GM10248 (cell line): ENCODE data around the gene NLRC5.
"Not testable (repeated sequence)": the region's sequence is repeated elsewhere in the genome, so short reads cannot be mapped to it uniquely, and the experiment has no call there.

ENCODE experiments used
- CTCF ChIA-PET: fragments of 300-600 bp; sonication (Branson Sonifier 250); formaldehyde crosslinking; extraction: SDS; loops from one replicate; lab custom pipeline; 2021; ENCODE audit warnings: antibody characterized with exemption; lab: Yijun Ruan, JAX
- POLR2A ChIA-PET: fragments of 350-650 bp; sonication (Branson Sonifier 250); formaldehyde crosslinking; extraction: SDS; loops from one replicate; lab custom pipeline; 2020; ENCODE audit warnings: antibody characterized with exemption; lab: Yijun Ruan, JAX
- DNase-seq: peaks from one replicate; pipeline ENCODE4 v3.0.0; 2012; ENCODE audit errors: extremely low spot score
- TF ChIP-seq, protein P1 (sequence below): IDR thresholded peaks from 2 replicates; pipeline ENCODE4 v1.5.1; 2012; ENCODE audit warnings: mild to moderate bottlenecking, low read depth; ENCODE audit errors: extremely low read depth, missing control alignments, control extremely low read depth

The NLRC5 gene

DNA sequence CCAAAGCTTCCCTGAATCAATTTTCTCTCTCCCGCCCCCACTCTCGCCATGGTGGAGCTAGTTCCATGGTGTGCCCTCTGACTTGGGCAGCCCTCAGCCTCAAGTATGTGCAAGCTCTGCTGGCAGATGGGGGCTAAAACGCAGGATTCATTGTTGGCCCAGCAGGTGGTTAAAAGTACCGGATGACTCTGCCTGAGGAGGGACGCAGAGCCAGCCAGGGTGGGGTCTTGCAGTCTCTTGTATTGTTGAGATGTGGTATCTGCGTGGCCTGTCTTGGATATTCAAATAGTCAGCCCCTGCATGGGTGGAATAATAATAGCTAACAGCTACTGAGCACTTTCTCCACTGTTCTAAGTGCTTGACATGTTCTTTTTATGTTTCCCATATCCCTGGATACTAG is 66.3 kb downstream of the NLRC5 start:
- ChIA-PET POLR2A (no interaction called here), CTCF (interaction anchor here (1.2 to 2.3 kb wide), 4 partner anchors 10 to 92 kb away, joined by 3 to 7 read pairs (median 4); no protein-coding TSS in a partner anchor)
- no peak for DNase-seq
- TF ChIP-seq, protein P1, sequence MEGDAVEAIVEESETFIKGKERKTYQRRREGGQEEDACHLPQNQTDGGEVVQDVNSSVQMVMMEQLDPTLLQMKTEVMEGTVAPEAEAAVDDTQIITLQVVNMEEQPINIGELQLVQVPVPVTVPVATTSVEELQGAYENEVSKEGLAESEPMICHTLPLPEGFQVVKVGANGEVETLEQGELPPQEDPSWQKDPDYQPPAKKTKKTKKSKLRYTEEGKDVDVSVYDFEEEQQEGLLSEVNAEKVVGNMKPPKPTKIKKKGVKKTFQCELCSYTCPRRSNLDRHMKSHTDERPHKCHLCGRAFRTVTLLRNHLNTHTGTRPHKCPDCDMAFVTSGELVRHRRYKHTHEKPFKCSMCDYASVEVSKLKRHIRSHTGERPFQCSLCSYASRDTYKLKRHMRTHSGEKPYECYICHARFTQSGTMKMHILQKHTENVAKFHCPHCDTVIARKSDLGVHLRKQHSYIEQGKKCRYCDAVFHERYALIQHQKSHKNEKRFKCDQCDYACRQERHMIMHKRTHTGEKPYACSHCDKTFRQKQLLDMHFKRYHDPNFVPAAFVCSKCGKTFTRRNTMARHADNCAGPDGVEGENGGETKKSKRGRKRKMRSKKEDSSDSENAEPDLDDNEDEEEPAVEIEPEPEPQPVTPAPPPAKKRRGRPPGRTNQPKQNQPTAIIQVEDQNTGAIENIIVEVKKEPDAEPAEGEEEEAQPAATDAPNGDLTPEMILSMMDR, result no peak

- POLR2A ChIA-PET, result no interaction called here
Observed at GRCh38 chr16:57058291-57058861, 69.0 kb downstream of the NLRC5 start.

DNA sequence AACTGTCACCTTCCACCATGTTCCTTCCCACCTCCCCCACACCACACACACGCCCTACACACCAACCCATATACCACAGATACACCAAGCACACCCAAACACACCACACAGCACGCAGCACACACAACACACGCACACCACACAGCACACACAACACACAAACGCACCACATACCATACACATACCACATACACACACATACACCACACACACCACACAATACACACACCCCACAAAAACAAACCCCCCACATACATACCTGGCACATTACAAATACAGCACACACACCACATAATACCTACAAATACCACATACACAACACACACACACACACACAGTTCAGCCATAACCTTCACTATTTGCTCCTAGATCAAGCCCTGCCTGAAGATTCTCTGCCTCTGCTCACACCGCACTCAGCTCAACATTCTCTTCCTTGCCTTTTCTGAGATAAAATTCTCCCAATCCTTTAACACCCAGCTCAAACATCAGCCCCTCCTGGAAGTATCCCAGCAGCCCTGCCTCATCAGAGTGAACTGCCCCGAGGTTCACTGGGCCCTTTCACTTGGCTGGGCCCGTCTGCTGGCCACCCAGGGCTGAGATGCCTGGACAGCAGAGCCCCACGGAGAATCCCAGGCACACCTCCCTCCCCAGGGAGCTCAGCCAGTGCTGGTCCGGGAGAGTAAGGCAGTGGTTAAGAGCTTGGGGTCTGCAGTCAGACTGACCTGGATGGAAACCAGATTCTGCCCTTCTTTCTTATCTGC is 71.1 kb downstream of the NLRC5 start:
- TF ChIP-seq, protein P1, result no peak
- DNase-seq, result no peak
- ChIA-PET CTCF (interaction anchor here (1.2 to 2.2 kb wide), 3 partner anchors 15 to 96 kb away, joined by 5 to 6 read pairs (median 6); partner anchors contain the start of gene CPNE2), POLR2A (interaction anchor here (1.2 kb wide), 1 partner anchor 129 kb away, joined by 3 read pairs; no protein-coding TSS in a partner anchor)

More at GRCh38 chr16:57058291-57058861, 69.0 kb downstream of the NLRC5 start:
- DNase-seq, result no peak
- CTCF ChIA-PET, result interaction anchor here (1.8 kb wide), 2 partner anchors 12 to 94 kb away, joined by 5 to 6 read pairs; no protein-coding TSS in a partner anchor
- TF ChIP-seq, protein P1, result no peak

DNA sequence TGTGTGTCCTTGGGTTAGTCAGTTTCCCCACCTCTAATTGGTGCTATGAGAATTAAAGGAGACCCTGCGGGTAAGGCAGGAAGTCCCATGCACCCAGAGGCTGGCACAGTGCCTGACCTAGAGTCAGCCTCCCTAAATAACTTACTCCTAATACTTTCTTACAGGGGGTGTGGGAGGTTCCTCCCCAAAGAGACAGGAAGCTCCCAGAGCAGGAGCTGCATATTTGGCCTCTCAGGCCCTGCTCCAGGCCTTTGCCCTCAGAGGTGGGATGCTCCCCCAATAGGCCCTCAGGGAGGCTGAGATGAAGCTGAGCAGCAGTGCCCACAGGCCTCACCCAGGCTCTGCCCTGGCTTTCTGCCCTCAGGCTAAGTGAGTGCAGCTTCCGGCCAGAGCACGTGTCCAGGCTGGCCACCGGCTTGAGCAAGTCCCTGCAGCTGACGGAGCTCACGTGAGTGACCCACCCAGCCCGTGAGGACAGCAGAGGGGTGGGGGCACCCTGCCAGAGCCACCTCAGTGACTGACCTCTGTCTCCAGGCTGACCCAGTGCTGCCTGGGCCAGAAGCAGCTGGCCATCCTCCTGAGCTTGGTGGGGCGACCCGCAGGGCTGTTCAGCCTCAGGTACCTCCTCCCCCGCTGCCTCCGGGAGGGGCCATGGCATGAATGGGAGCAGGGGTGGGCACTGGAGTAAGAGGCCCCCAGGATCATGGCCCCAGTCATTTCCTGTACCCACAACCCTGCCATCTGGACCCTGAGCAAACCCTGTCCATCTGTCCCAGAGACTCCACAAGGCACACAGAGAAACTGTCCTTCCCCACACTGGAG is 71.9 kb downstream of the NLRC5 start:
- CTCF ChIA-PET, result interaction anchor here (1.2 to 2.2 kb wide), 3 partner anchors 16 to 31 kb away, joined by 5 to 6 read pairs (median 5); partner anchors contain the start of gene CPNE2
- TF ChIP-seq, protein P1, result no peak
- DNase-seq, result no peak
- POLR2A ChIA-PET, result interaction anchor here (1.2 kb wide), 1 partner anchor 130 kb away, joined by 3 read pairs; no protein-coding TSS in a partner anchor

GRCh38 chr16:57062329-57062728 is 73.0 kb downstream of the NLRC5 start:
- ChIA-PET POLR2A (no interaction called here), CTCF (interaction anchor here (1.2 to 2.2 kb wide), 2 partner anchors 17 to 22 kb away, joined by 5 to 6 read pairs; no protein-coding TSS in a partner anchor)
- no peak for DNase-seq
- TF ChIP-seq, protein P1, result no peak

DNA sequence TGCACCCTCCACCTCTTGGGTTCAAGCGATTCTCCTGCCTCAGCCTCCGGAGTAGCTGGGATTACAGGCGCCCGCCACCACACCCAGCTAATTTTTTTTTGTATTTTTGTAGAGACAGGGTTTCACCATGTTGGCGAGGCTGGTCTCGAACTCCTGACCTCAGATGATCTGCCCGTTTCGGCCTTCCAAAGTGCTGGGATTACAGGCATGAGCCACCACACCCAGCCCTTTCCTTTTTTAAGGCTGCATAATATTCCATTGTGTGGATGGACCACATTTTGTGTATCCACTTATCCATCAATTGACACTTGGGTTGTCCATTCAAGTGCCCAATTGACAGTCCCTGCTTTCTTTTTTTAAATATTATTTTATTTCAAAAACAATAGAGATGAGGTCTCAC is 73.8 kb downstream of the NLRC5 start:
- not testable (repeated sequence) for DNase-seq
- ChIA-PET POLR2A (interaction anchor here (0.6 kb wide), 1 partner anchor 25 kb away, joined by 4 read pairs; no protein-coding TSS in a partner anchor), CTCF (interaction anchor here (0.9 to 1.6 kb wide), 2 partner anchors 10 kb away, joined by 4 read pairs; no protein-coding TSS in a partner anchor)
